Endothelial cell (in vitro differentiated cells): Measurements from ENCODE around the gene WDR7. TPM values are rescaled to one million over a fixed set of nuclear protein-coding genes. Genes with fewer than 3 reads are reported as not detected.

Experiments used
- DNase-seq: peaks from one replicate; pipeline ENCODE4 v3.0.0; 2021; ENCODE audit warnings: low spot score
- H3K27ac Mint-ChIP-seq: one replicate; pipeline ENCODE4 v1.8.0; 2021; ENCODE audit warnings: mixed read lengths, inconsistent platforms; ENCODE audit not compliant: unreplicated experiment
- H3K27me3 Mint-ChIP-seq: one replicate; pipeline ENCODE4 v1.8.0; 2021; ENCODE audit warnings: mild to moderate bottlenecking, moderate library complexity, mixed read lengths, inconsistent platforms; ENCODE audit not compliant: unreplicated experiment
- H3K36me3 Mint-ChIP-seq: one replicate; pipeline ENCODE4 v1.8.0; 2021; ENCODE audit warnings: mild to moderate bottlenecking, low read depth, mixed read lengths, inconsistent platforms; ENCODE audit not compliant: unreplicated experiment
- H3K4me1 Mint-ChIP-seq: one replicate; pipeline ENCODE4 v1.8.0; 2021; ENCODE audit warnings: mild to moderate bottlenecking, mixed read lengths, inconsistent platforms; ENCODE audit not compliant: unreplicated experiment
- H3K4me3 Mint-ChIP-seq: one replicate; pipeline ENCODE4 v1.8.0; 2021; ENCODE audit warnings: mild to moderate bottlenecking, mixed read lengths, inconsistent platforms; ENCODE audit not compliant: unreplicated experiment
- H3K9me3 Mint-ChIP-seq: one replicate; pipeline ENCODE4 v1.8.0; 2021; ENCODE audit warnings: mixed read lengths, inconsistent platforms; ENCODE audit not compliant: unreplicated experiment
- total RNA-seq: library from RNA; stranded (reverse); fragmentation: NEBNext Ultra II Directional; extraction: Animal tissue kit (Norgen Biotek cat#: 25700); gene quantifications from one replicate; pipeline ENCODE4 v1.2.1, GENCODE V29; 2021; ENCODE audit not compliant: unreplicated experiment
- TF ChIP-seq, protein P1 (sequence below): fragments of 200-600 bp; sonication (generic); IDR thresholded peaks from one replicate; pipeline ENCODE4 v1.5.0; 2021; ENCODE audit warnings: antibody characterized with exemption; ENCODE audit not compliant: unreplicated experiment

The WDR7 gene
- total RNA-seq, 1 donor from 2014 or later, result 42.0 TPM

DNA sequence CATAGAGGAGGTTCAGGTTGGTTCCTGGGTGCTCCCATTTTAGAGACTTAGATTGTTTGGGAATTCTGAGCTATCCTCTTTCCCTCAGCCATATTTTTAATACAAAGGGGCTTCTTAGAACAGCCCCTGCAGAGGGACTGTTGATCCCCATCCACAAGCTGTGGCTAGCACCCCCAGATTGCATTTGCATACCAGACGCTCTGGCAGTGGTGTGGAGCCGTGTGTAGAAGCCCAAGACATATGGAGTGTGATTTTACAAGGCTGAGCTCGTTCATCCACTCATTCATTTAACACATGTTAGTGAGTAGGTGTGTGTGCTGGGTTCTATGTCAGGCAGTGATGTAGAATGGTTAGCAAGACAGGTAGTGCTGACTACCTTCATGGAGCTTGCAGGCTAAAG, 329.0 kb downstream of the WDR7 start:
- no peak for DNase-seq
- no peaks in the 10 kb centered on the region for H3K36me3 Mint-ChIP-seq
- H3K27me3 Mint-ChIP-seq, result peaks cover 1% of the 10 kb centered on the region
- H3K9me3 Mint-ChIP-seq, result no peaks in the 10 kb centered on the region
- no peak overlapping the region for H3K4me3 Mint-ChIP-seq
- TF ChIP-seq, protein P1, sequence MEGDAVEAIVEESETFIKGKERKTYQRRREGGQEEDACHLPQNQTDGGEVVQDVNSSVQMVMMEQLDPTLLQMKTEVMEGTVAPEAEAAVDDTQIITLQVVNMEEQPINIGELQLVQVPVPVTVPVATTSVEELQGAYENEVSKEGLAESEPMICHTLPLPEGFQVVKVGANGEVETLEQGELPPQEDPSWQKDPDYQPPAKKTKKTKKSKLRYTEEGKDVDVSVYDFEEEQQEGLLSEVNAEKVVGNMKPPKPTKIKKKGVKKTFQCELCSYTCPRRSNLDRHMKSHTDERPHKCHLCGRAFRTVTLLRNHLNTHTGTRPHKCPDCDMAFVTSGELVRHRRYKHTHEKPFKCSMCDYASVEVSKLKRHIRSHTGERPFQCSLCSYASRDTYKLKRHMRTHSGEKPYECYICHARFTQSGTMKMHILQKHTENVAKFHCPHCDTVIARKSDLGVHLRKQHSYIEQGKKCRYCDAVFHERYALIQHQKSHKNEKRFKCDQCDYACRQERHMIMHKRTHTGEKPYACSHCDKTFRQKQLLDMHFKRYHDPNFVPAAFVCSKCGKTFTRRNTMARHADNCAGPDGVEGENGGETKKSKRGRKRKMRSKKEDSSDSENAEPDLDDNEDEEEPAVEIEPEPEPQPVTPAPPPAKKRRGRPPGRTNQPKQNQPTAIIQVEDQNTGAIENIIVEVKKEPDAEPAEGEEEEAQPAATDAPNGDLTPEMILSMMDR, result no peak
- peaks cover 11% of the 10 kb centered on the region for H3K4me1 Mint-ChIP-seq
- H3K27ac Mint-ChIP-seq, result no peak overlapping the region

DNA sequence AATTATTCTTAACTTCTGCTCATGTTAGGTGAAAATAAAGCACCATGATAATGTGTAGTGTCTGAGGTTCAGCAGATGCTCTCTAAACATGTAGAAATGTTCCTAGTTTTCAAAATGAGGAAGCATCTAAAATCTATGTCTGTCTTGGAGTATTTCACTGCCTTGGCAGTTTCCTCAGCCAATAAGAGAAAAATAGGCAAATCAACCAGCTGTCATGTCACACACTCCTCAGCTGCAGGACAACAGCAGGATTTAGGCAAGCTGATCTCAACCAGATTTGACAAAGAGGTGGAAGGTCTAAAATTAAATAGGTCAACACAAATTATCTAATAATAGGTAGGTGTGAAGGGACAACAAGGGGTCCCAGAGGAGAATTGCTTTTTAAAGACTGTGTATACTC, 331.6 kb downstream of the WDR7 start:
- H3K27ac Mint-ChIP-seq, result peak overlapping the region; percentile 3

DNA sequence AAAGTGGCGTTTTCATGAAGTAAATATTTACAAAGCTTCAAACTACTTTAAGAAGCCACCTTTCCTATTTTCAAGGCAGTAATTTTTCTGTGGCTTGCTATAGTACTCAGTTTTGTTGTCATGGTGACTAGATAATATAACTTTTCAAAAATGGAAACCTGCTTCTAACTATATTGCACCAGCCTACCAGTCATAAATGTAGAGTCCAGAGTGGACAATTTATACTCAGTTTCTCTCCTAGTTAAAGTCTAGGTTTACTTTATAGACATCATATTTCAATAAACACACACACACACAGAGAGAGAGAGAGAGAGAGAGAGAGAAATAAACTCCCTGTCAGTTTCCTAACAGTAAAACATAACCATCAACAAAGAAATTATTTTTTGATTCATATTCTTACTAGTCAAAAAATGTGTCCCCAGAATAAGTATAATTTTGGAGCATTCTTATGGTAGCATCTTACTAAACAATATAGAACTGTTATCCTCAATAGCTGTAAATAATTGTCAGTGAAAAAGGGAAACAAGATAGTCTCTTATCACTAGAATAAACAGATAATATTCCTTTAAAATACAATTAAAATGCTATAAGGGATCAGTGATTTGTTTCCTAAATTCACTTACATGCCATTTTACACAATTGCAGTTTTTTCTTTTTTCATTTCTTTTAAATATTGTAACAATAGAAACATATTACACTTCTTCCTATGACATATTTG, 332.3 kb downstream of the WDR7 start:
- Mint-ChIP-seq H3K36me3 (no peaks in the 10 kb centered on the region), H3K4me3 (no peak overlapping the region), H3K27me3 (peaks cover 1% of the 10 kb centered on the region), H3K27ac (no peak overlapping the region), H3K9me3 (no peaks in the 10 kb centered on the region), H3K4me1 (peaks cover 10% of the 10 kb centered on the region)
- no peak for DNase-seq
- TF ChIP-seq, protein P1, result no peak

More for the DNA sequence above, 331.6 kb downstream of the WDR7 start:
- Mint-ChIP-seq H3K4me3 (no peak overlapping the region), H3K4me1 (peaks cover 10% of the 10 kb centered on the region), H3K9me3 (no peaks in the 10 kb centered on the region), H3K27me3 (peaks cover 1% of the 10 kb centered on the region), H3K36me3 (no peaks in the 10 kb centered on the region)
- DNase-seq, result no peak
- TF ChIP-seq, protein P1, result no peak

DNA sequence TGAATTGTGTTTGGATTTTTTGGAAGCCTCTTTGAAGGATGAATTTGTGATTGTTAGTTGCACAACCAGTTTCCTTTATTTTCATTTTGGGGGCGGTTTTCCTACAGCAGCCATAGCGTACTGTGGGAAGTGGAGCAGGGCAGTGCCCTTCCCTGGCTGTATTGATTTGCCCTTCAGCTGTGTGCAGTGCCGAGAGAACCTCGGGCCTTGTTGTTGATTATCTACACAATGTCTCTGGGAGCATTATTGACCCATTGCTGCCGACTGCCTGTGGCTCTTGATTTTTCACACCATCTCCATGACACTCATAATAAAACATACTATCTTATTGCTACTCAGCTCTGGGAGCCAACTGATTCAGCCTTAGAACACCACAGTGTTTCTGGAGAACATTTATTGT, 333.6 kb downstream of the WDR7 start:
- Mint-ChIP-seq H3K4me1 (peaks cover 10% of the 10 kb centered on the region), H3K4me3 (no peak overlapping the region), H3K9me3 (no peaks in the 10 kb centered on the region), H3K27me3 (peaks cover 1% of the 10 kb centered on the region), H3K27ac (no peak overlapping the region), H3K36me3 (no peaks in the 10 kb centered on the region)
- DNase-seq, result no peak
- TF ChIP-seq, protein P1, result no peak

DNA sequence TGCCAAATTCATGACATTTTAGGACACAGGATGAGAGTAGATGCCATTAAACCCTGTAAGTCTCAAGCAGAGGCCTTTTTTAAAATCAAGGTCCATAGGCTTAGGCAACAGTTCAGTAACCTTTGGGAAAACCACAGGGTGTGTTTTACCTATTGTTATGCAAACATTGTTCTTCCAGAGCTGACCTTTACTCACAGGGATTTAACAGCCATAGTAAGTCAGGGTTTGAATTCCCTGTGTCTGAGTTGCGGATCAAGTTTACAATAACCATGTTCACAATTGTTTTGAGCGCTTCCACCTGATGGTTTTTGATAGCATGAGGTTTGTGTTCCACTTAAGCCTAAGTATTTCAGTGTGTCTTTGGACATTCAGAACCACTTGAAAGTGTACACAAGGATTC, 335.7 kb downstream of the WDR7 start:
- H3K9me3 Mint-ChIP-seq, result no peaks in the 10 kb centered on the region
- DNase-seq, result no peak
- H3K4me1 Mint-ChIP-seq, result peaks cover 10% of the 10 kb centered on the region
- no peak overlapping the region for H3K4me3 Mint-ChIP-seq
- TF ChIP-seq, protein P1, result no peak
- H3K36me3 Mint-ChIP-seq, result no peaks in the 10 kb centered on the region
- no peaks in the 10 kb centered on the region for H3K27me3 Mint-ChIP-seq
- no peak overlapping the region for H3K27ac Mint-ChIP-seq
